Stimulated activated CD4-positive, alpha-beta T cell treated with anti-CD3 and anti-CD28 coated beads, Interleukin-4, amount 100 ng/mL, for 1 hour (primary cell): ENCODE results near the gene BDP1.
"Not testable (repeated sequence)": the region's sequence is repeated elsewhere in the genome, so short reads cannot be mapped to it uniquely, and the experiment has no call there.

ENCODE experiments used
- DNase-seq: peaks from one replicate; pipeline ENCODE4 v3.0.0-alpha.2; 2020

BDP1 gene

DNA sequence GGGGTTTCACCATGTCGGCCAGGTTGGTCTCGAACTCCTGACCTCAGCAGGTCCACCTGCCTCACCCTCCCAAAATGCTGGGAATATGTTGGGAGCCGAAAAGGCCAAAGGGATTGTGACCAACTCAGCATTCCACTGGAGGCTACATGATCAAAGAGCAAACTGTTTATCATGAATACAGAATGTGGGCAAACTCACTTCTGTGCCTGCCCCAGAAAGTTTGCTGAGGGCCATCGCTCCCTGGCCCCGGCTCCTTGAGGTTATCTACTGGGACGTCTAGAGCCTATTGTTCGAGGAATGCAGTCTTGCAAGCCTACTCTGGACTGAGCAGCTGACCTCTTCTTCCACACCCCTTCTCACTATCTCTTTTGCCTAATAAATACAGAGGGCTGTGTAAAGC lies 116.4 kb downstream of the BDP1 start:
- not testable (repeated sequence) for DNase-seq

DNA sequence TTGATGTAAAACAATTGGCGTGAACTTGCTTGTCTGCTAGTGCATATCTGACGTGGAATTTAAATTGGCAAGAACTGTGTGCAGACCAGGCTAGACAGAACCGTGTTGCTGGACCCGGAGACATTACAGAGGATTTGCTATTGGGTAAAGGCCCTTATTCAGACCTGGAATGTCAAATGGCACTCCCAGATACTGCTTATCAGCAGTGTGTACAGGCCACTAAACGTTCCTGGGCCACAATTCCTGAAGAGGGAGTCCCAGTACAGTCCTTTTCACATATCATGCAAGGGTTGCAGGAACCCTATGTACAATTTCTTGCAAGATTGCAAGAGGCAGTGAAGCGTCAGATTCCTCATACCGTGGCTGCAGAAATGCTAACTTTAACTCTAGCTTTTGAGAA lies 118.1 kb downstream of the BDP1 start:
- DNase-seq: no peak

- DNase-seq: not testable (repeated sequence)
Measured at GRCh38 chr5:71575588-71575987, 120.1 kb downstream of the BDP1 start.

GRCh38 chr5:71576241-71576640 lies 120.8 kb downstream of the BDP1 start:
- no peak for DNase-seq

GRCh38 chr5:71577839-71578238 lies 122.4 kb downstream of the BDP1 start:
- DNase-seq: not testable (repeated sequence)

GRCh38 chr5:71582945-71583584 lies 127.6 kb downstream of the BDP1 start:
- no peak for DNase-seq

- no peak for DNase-seq
Measured at GRCh38 chr5:71586052-71586940, 130.8 kb downstream of the BDP1 start.

- DNase-seq: peak; percentile 97
Measured at GRCh38 chr5:71586941-71587765, 131.7 kb downstream of the BDP1 start, which contains the start of gene MCCC2. Gene MCCC2 (plus strand): TSS chr5:71587340. CDS start chr5:71587426, 86 bp downstream.

- peak; percentile 7 for DNase-seq
Measured at GRCh38 chr5:71587766-71588532, 132.5 kb downstream of the BDP1 start.

DNA sequence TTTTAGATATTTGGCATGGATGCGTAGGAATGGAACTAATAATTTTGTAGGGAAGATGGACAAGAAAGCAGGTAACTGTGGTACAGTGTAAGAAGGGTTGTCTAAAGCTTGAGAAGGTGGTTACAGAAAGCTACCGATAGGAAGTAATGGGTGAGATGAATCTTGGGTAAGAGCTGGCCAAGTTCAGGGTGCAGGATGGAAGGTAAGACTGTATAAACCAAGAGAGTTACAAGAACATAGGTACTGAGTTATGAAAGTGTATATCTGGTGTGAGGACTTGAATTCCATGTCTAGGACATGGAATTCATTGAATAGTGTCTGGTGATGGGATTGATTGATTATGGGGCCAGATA lies 133.1 kb downstream of the BDP1 start:
- DNase-seq: no peak

- no peak for DNase-seq
Measured at GRCh38 chr5:71589903-71590302, 134.5 kb downstream of the BDP1 start.

GRCh38 chr5:71591100-71591499 lies 135.6 kb downstream of the BDP1 start:
- DNase-seq: no peak

GRCh38 chr5:71596169-71596568 lies 140.7 kb downstream of the BDP1 start:
- DNase-seq: no peak

DNA sequence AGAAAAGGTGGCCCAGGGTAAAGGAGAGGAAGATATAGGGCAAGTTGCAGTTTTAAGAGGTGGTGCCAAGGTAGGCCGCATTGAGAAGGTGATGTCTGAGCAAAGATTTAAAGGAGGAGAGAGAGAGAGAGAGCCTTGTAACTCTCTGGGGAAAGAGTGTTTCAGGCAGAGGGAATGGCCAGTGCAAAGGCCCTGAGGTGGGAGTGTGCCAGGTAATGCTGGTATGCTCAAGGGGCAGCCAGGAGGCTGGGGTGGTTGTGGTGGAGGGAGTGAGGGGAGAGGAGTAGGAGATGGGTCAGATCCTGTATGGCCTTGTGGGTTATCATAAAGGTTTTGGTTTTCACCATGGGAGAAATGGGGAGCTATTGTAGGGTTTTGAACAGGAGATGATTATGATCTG lies 141.6 kb downstream of the BDP1 start:
- no peak for DNase-seq

GRCh38 chr5:71600783-71601182 lies 145.3 kb downstream of the BDP1 start:
- DNase-seq: no peak

GRCh38 chr5:71601222-71602026 lies 146.0 kb downstream of the BDP1 start:
- DNase-seq: peak; percentile 56

GRCh38 chr5:71609916-71610315 lies 154.5 kb downstream of the BDP1 start:
- DNase-seq: not testable (repeated sequence)

GRCh38 chr5:71615809-71616208 lies 160.4 kb downstream of the BDP1 start:
- no peak for DNase-seq
